SKM-1 (cell line): ENCODE results near the gene DPM1.
A peak's percentile ranks its signal among the peaks of the same experiment; 100 is the strongest.

Experiments
- DNase-seq: peaks from one replicate; lab custom pipeline; 2025; ENCODE audit not compliant: unreplicated experiment; lab: John Stamatoyannopoulos, UW

The DPM1 gene

GRCh38 chr20:50930976-50931305 lies 27.4 kb downstream of the DPM1 start:
- no peak for DNase-seq

- no peak for DNase-seq
Measured at GRCh38 chr20:50930139-50930975, 28.0 kb downstream of the DPM1 start.

GRCh38 chr20:50929299-50930138 lies 28.8 kb downstream of the DPM1 start:
- peak; percentile 94 for DNase-seq

GRCh38 chr20:50928469-50928868 lies 29.9 kb downstream of the DPM1 start:
- DNase-seq = no peak

GRCh38 chr20:50926530-50926929 lies 31.8 kb downstream of the DPM1 start:
- DNase-seq = no peak

- no peak for DNase-seq
Measured at GRCh38 chr20:50924261-50924920, 33.9 kb downstream of the DPM1 start.

GRCh38 chr20:50921803-50922501 lies 36.4 kb downstream of the DPM1 start:
- DNase-seq = no peak

- no peak for DNase-seq
Measured at GRCh38 chr20:50920997-50921396, 37.3 kb downstream of the DPM1 start.

- no peak for DNase-seq
Measured at GRCh38 chr20:50919567-50919966, 38.8 kb downstream of the DPM1 start.

GRCh38 chr20:50918403-50918802 lies 39.9 kb downstream of the DPM1 start:
- no peak for DNase-seq

GRCh38 chr20:50916934-50917333 lies 41.4 kb downstream of the DPM1 start:
- DNase-seq = no peak

- no peak for DNase-seq
Measured at GRCh38 chr20:50916257-50916656, 42.1 kb downstream of the DPM1 start.

GRCh38 chr20:50915424-50915823 lies 42.9 kb downstream of the DPM1 start:
- no peak for DNase-seq

- DNase-seq = no peak
Measured at GRCh38 chr20:50913690-50914375, 44.5 kb downstream of the DPM1 start.

GRCh38 chr20:50911716-50912115 lies 46.6 kb downstream of the DPM1 start:
- DNase-seq = no peak

- no peak for DNase-seq
Measured at GRCh38 chr20:50911030-50911429, 47.3 kb downstream of the DPM1 start.

GRCh38 chr20:50909413-50909812 lies 48.9 kb downstream of the DPM1 start:
- DNase-seq = no peak

- no peak for DNase-seq
Measured at GRCh38 chr20:50904067-50904570, 54.2 kb downstream of the DPM1 start.

GRCh38 chr20:50903353-50904051 lies 54.8 kb downstream of the DPM1 start:
- DNase-seq = no peak

GRCh38 chr20:50901301-50901700 lies 57.0 kb downstream of the DPM1 start:
- DNase-seq = no peak
